Measurements from ENCODE around the gene CD55. TPM values are rescaled to one million over a fixed set of nuclear protein-coding genes. Genes with fewer than 3 reads are reported as not detected.

The CD55 gene
- total and polyA plus RNA-seq, 2 of the 13 experiments (the other 11 are each of a cell fraction or from before 2014, with no cell fraction given): 6.0 to 56.0 TPM

- no peak for FAIRE-seq
- intact Hi-C loops (cut with micrococcal nuclease; ENCODE audit: unreplicated experiment) (no loop called here), in situ Hi-C loops (cut with HindIII; ENCODE audit: extremely low pct_ligation_motif_present, low pct_unique_long_range_greater_than_20kb) (no loop called here)
Measured at GRCh38 chr1:207280706-207281105, 40.8 kb upstream of the CD55 start.

More at GRCh38 chr1:207280706-207281105, 40.8 kb upstream of the CD55 start:
- Histone ChIP-seq H3K4me3 (replicated peaks in 1 of 3; ENCODE audit: insufficient read depth in 1 of 3, low read depth in 2 of 3, low read length in 3 of 3) (no peak overlapping the region), H4K20me1 (ENCODE audit: insufficient read depth, low read length) (no peaks in the 10 kb centered on the region), H3K79me2 (ENCODE audit: insufficient read depth, low read length) (no peaks in the 10 kb centered on the region), H3K36me3 (replicated peaks in 1 of 2; ENCODE audit: control insufficient read depth in 1 of 2, insufficient read depth in 2 of 2, low read length in 2 of 2) (no peaks in the 10 kb centered on the region), H3K27ac (ENCODE audit: extremely low read length, insufficient read depth, low read length) (no peak overlapping the region), H3K4me1 (ENCODE audit: insufficient read depth, low read length) (peaks cover 9% of the 10 kb centered on the region; the same call in 1 of the 2 replicates), H3K9me3 (ENCODE audit: low read length) (no peaks in the 10 kb centered on the region), H3K9ac (ENCODE audit: insufficient read depth, low read depth, low read length) (no peak overlapping the region), H3K4me2 (ENCODE audit: low read depth, low read length) (no peak overlapping the region), H2AFZ (ENCODE audit: low read length) (no peak overlapping the region), H3K27me3 (ENCODE audit: control insufficient read depth in 1 of 2, insufficient read depth in 2 of 2, low read length in 2 of 2) (no peaks in the 10 kb centered on the region)
- BruUV-seq (replicated peaks): no TSS peak
- CTCF ChIA-PET (ENCODE audit: low intra/inter-chr PET ratio, low total read pairs): no interaction called here
- POLR2A ChIA-PET: no interaction called here
- DNase-seq (ENCODE audit: low spot score) (no peak), ATAC-seq (no peak)
- TF ChIP-seq ZFP36L2 (CRISPR knock-in tag; IDR thresholded peaks at IDR 0.05) (no peak), HMGA1 (CRISPR knock-in tag; conservative IDR thresholded peaks at IDR 0.05) (no peak), MED1 (CRISPR knock-in tag; IDR thresholded peaks at IDR 0.05) (no peak), RERE (CRISPR knock-in tag; IDR thresholded peaks at IDR 0.05; ENCODE audit: low read depth) (no peak), SMC3 (IDR thresholded peaks at IDR 0.05; ENCODE audit: low read length) (no peak), ZNF292 (CRISPR knock-in tag; IDR thresholded peaks at IDR 0.05; ENCODE audit: borderline replicate concordance, low read depth) (no peak), ZFY (CRISPR knock-in tag; IDR thresholded peaks at IDR 0.05) (no peak), SOX5 (CRISPR knock-in tag; IDR thresholded peaks at IDR 0.05; ENCODE audit: borderline replicate concordance) (no peak), ZNF879 (CRISPR knock-in tag; IDR thresholded peaks at IDR 0.05) (no peak), NBN (conservative IDR thresholded peaks at IDR 0.05) (no peak), KDM6A (CRISPR knock-in tag; IDR thresholded peaks at IDR 0.05; ENCODE audit: low read depth) (no peak), MATR3 (CRISPR knock-in tag; IDR thresholded peaks at IDR 0.05) (no peak), LRRFIP1 (CRISPR knock-in tag; conservative IDR thresholded peaks at IDR 0.05) (no peak), SMARCC2 (IDR thresholded peaks at IDR 0.05) (no peak), ZNF232 (CRISPR knock-in tag; IDR thresholded peaks at IDR 0.05; ENCODE audit: borderline replicate concordance) (no peak), ZNF251 (CRISPR knock-in tag; IDR thresholded peaks at IDR 0.05) (no peak), IRX3 (CRISPR knock-in tag; IDR thresholded peaks at IDR 0.05; ENCODE audit: borderline replicate concordance, low read depth) (no peak), ZNF17 (CRISPR knock-in tag; IDR thresholded peaks at IDR 0.05) (no peak), MYC (CRISPR knock-in tag; IDR thresholded peaks at IDR 0.05; ENCODE audit: borderline replicate concordance) (no peak), NFYC (CRISPR knock-in tag; IDR thresholded peaks at IDR 0.05) (no peak)
- WGBS (ENCODE audit: low lambda C conversion rate): 4% methylated on average over 3 of the region's 3 CpGs
